Left ventricle myocardium superior (tissue), 1 donor: Measurements from ENCODE around the gene TGFBR3. TPM values are rescaled to one million over a fixed set of nuclear protein-coding genes. Genes with fewer than 3 reads are reported as not detected.

Experiments used
- ATAC-seq: fragments of 200-7000 bp; cut with Tn5 transposase; one replicate; pipeline ENCODE4 v1.9.1; 2020; ENCODE audit warnings: mild to moderate bottlenecking, moderate library complexity
- DNase-seq: peaks from one replicate; pipeline ENCODE4 v3.0.0-alpha.2; 2020
- intact Hi-C: fragments of 100-400 bp; cut with micrococcal nuclease; formaldehyde crosslinking; loops from one replicate; pipeline ENCODE4 v1.11.0; 2022
- total RNA-seq: library from RNA; stranded (reverse); fragmentation: NEBNext Ultra II Directional; extraction: Animal tissue kit (Norgen Biotek cat#: 25700); gene quantifications from one replicate; pipeline ENCODE4 v1.2.1, GENCODE V29; 2021
- donor health status: DM: no; HTN: yes; CAD: no; lungs with severe emphysema.

Gene TGFBR3
- total RNA-seq, 1 donor from 2014 or later: 26.2 TPM

GRCh38 chr1:91811363-91812025 lies 74.5 kb downstream of the TGFBR3 start:
- ATAC-seq (no peak), DNase-seq (no peak)
- intact Hi-C loops: no loop called here

- no peak for DNase-seq
- no peak for ATAC-seq
- intact Hi-C loops: no loop called here
These were observed 76.6 kb downstream of the TGFBR3 start for GRCh38 chr1:91809317-91809716.

GRCh38 chr1:91807921-91808620 lies 77.9 kb downstream of the TGFBR3 start:
- intact Hi-C loops: no loop called here
- no peak for DNase-seq
- ATAC-seq: no peak

GRCh38 chr1:91806769-91807700 lies 78.9 kb downstream of the TGFBR3 start:
- DNase-seq (no peak), ATAC-seq (no peak)
- intact Hi-C loops: no loop called here

GRCh38 chr1:91806181-91806768 lies 79.7 kb downstream of the TGFBR3 start:
- intact Hi-C loops: no loop called here
- DNase-seq (no peak), ATAC-seq (no peak)

GRCh38 chr1:91805311-91805801 lies 80.6 kb downstream of the TGFBR3 start:
- ATAC-seq: peak; percentile 9
- intact Hi-C loops: no loop called here
- no peak for DNase-seq

- intact Hi-C loops: no loop called here
- DNase-seq (no peak), ATAC-seq (peak; percentile 7)
These were observed 81.4 kb downstream of the TGFBR3 start for GRCh38 chr1:91804546-91805023.

GRCh38 chr1:91803847-91804545 lies 82.0 kb downstream of the TGFBR3 start:
- DNase-seq (no peak), ATAC-seq (peak; percentile 11)
- intact Hi-C loops: no loop called here

GRCh38 chr1:91803123-91803522 lies 82.8 kb downstream of the TGFBR3 start:
- peak; percentile 7 for ATAC-seq
- intact Hi-C loops: no loop called here
- no peak for DNase-seq

GRCh38 chr1:91801496-91802115 lies 84.3 kb downstream of the TGFBR3 start:
- no peak for ATAC-seq
- no peak for DNase-seq
- intact Hi-C loops: no loop called here

- ATAC-seq: no peak
- intact Hi-C loops: no loop called here
- no peak for DNase-seq
These were observed 86.1 kb downstream of the TGFBR3 start for GRCh38 chr1:91799863-91800262.

GRCh38 chr1:91799159-91799558 lies 86.8 kb downstream of the TGFBR3 start:
- DNase-seq (peak; percentile 67), ATAC-seq (peak; percentile 52)
- intact Hi-C loops: no loop called here

GRCh38 chr1:91798740-91799139 lies 87.2 kb downstream of the TGFBR3 start:
- intact Hi-C loops: no loop called here
- ATAC-seq: peak; percentile 42
- no peak for DNase-seq

- DNase-seq: no peak
- intact Hi-C loops: no loop called here
- peak; percentile 53 for ATAC-seq
These were observed 87.7 kb downstream of the TGFBR3 start for GRCh38 chr1:91798241-91798648.

- intact Hi-C loops: no loop called here
- DNase-seq (peak; percentile 52), ATAC-seq (peak; percentile 79)
These were observed 88.8 kb downstream of the TGFBR3 start for GRCh38 chr1:91797164-91797563.

GRCh38 chr1:91796390-91796654 lies 89.6 kb downstream of the TGFBR3 start:
- DNase-seq: no peak
- ATAC-seq: no peak
- intact Hi-C loops: no loop called here

GRCh38 chr1:91795591-91796389 lies 90.2 kb downstream of the TGFBR3 start:
- DNase-seq: no peak
- intact Hi-C loops: no loop called here

GRCh38 chr1:91793877-91794276 lies 92.1 kb downstream of the TGFBR3 start:
- ATAC-seq (no peak), DNase-seq (no peak)
- intact Hi-C loops: no loop called here

More at GRCh38 chr1:91795591-91796389, 90.2 kb downstream of the TGFBR3 start:
- no peak for ATAC-seq
